Activated naive CD4-positive, alpha-beta T cell treated with Interleukin-2 at 50 U/mL for 16 hours (primary cell): ENCODE results near the gene PCDH9.

Source experiments
- DNase-seq: peaks from one replicate; pipeline ENCODE4 v3.0.0-alpha.2; 2020

Gene PCDH9

GRCh38 chr13:66875264-66875663 is 354.9 kb downstream of the PCDH9 start:
- DNase-seq = no peak

DNA sequence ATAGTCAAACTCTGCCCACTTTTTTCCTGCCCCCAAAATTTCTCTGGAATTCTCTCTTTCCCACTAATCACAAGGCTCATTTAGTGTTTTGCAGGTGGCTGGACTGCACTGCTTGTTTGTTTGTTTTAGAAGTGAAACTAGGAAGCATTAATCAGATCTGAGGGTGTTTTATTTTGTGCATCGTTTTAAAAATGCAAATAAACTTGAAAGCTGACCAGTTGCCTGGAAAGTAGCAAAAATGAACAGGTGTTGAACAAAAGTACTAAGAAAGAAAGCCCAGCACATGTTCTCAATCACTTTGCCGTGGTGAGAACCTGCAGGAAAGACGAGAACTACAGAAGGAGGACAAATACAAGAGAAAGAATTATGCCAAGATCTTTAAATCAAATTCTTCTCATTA is 365.5 kb downstream of the PCDH9 start:
- DNase-seq = no peak

DNA sequence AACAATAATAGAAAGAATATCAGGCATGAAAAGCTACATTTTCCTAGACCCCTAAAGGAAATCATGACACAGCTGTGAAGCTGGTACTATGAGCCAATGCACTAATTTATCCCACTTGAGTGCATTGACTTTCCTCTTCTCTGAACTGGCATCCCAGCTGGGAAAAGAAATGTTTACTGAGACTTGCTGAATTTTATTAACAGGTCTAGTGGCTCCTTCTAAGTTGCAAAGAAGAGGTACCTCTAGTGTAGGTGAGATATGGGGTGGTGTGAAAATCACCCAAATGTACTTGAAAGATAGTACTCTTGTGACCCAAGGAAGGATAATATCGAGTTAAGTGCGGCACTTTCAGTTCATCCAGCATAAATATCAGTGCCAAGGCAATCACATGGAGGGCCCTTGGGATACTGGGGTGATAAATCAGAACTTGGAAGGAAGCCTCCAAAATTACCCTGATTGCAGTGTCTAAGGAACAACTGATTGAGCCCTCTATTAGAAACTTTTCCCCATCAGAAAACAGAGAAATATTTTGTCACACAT is 369.2 kb downstream of the PCDH9 start:
- DNase-seq = no peak

DNA sequence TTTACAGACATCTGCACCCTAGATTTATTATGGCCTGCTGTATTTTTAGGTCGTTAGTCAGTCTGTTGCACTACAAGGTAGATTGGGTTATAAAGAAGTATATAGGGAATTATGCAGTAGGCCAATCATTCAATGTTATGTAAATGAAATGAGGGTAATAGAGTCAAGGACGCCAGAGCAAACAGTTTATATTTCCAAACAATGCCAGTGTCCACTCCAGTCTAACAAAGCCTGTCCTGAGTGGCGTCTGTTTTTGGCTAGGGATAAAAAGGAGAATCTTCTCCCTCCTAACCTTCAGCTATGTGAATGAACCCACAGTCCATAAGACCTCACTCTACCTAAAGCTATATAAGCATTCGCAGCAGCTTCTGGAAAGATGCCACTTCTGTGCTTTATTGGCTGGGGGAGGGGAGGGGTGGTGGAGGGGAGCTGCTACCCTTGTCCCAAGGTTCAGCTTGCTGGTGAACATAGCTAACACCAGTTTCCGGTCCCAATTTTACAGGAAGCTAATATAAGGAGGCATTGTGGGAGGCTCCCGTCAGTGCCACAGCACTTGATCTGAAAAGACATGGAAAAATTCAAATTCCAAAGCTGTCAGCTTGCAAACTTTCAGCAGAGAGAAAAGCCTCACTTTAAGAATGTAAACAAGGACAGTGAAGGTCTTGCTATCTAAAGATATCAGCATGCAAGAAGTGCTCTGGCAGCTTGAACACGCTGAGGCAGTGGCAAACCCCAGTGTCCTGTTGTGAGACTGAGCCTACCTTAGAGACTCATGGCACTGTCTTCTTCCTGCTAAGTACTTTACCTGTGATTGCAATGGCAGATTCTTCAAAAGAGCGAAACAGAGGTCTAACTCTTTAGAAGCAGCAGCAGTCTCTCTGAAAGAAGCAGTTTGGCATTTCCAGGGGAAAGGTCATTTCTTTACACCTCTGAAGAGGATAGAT is 369.9 kb downstream of the PCDH9 start:
- no peak for DNase-seq

GRCh38 chr13:66859078-66859477 is 371.1 kb downstream of the PCDH9 start:
- no peak for DNase-seq

DNA sequence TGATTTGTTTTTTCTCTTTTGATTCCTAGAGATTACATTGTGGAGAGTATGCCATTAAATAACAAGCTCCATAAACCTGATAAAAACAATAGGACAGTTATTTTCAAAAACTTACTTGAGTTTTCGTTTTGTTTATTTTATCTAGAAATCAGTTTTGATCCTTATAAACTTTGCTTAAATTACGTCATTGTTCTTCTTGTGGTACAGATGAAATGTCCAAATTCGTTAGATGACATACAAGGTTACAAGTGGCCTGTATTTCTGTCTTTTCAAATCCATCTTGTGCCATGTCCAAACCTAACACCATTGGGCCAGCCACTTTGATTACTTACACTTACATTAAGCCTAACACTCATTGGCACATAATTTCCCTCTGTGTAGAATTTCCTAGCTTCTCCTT is 372.0 kb downstream of the PCDH9 start:
- no peak for DNase-seq

- DNase-seq = no peak
These were observed 375.0 kb downstream of the PCDH9 start for GRCh38 chr13:66855131-66855530.

DNA sequence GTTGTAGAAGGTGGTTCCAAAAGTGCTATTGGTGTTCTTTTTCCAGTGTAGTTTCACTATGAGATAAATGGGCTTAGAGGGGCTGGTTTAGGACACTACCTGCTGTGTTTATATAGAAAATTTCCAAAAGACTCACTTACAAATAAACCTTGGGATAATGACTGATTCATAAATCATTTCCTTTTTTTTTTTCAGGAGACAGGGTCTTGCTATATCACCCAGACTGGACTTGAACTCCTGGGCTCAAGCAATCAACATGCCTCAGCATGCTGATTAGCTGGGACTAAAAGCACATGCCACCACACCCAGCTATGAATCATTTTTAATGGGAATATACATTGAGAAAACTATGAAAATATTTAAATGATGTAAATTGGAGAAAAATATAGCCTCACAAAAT is 376.6 kb downstream of the PCDH9 start:
- DNase-seq = no peak

GRCh38 chr13:66849706-66850105 is 380.4 kb downstream of the PCDH9 start:
- no peak for DNase-seq

GRCh38 chr13:66847541-66847940 is 382.6 kb downstream of the PCDH9 start:
- DNase-seq = no peak

DNA sequence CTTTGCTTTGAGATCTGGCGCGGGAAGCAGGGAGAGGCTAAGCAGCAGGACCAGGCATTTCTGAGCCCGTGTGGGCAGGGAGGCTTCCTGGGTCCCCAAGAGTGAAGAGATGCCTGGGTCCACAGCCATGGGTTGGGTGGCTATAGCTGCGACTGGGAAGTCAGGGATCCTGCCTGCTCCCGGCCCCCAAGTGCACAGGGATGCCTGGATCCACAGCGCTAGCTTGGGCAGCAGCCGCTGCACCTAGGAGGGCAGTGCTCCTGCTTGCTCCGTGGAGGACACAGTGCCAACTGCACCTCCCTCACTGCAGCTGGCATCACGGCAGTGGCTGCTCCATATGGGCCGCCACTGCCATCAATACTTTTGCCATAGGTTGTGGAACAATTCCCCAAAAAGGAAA is 384.7 kb downstream of the PCDH9 start:
- DNase-seq = no peak

GRCh38 chr13:66844933-66845332 is 385.2 kb downstream of the PCDH9 start:
- DNase-seq = no peak

DNA sequence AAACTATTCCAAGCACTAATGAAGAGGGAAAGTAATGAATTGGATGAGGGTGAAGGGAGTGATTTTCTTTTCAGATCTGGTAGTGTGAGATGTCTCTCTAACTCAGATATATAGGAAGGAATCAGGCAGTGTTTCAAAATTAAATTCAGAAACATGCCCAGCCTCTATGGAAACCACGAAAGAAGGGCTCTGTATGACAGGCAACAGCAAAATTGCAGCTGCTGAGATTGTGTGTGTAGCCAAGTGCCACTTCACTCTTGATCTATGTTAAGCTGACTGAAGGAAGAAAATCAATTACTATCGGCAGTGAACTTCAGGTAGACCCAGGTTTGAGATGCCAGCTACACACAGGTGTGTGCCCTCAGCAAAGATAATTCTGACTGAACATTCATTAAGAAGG is 387.4 kb downstream of the PCDH9 start:
- DNase-seq = no peak

- DNase-seq = no peak
These were observed 389.5 kb downstream of the PCDH9 start for GRCh38 chr13:66840621-66841020.

DNA sequence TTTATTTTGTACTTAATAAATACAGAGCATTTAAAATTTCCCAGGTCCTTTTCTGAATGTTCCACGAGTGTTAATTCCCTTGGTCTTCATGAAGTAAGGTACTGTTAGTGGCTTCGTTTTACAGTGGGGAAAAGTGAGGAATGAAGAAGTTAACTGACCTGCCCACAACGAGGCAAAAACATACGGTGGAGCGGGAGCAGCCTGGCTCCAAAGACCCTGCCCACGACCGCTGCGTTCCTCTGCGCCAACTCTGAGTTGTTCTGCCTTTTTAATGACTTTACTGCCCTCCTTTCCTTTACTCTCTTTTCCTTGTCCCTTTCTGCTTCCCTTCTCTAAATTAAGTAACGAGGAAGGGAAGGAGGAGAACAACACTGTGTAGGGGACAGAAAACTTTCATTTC is 392.9 kb downstream of the PCDH9 start:
- no peak for DNase-seq

DNA sequence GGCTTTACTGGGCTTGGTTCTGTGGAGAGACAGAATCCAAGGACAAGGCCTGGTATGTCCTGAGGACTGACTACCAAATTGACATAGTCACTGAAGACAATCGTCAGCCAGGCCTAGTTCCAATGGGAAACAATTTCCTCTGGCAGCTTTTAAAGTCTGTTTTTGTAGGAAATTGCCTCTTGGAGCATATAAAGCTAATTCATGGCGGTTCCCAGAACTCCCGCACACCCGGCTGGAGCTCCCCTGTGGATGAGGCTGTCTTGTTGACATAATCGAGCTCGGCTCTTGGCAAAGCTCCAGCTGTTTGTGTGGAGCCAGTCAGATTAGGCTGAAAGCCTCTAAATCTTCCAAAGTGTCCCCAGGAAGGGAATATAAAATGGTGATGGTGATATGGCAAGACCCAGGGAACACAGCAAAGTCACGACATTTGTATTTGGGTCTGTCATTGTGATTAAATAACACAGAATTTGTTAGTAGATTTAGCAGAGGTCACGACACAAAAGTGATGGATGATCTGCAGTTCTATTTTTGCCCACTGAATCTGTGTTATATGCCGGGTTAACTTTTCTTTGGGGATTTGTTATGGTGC is 395.0 kb downstream of the PCDH9 start:
- DNase-seq = no peak

DNA sequence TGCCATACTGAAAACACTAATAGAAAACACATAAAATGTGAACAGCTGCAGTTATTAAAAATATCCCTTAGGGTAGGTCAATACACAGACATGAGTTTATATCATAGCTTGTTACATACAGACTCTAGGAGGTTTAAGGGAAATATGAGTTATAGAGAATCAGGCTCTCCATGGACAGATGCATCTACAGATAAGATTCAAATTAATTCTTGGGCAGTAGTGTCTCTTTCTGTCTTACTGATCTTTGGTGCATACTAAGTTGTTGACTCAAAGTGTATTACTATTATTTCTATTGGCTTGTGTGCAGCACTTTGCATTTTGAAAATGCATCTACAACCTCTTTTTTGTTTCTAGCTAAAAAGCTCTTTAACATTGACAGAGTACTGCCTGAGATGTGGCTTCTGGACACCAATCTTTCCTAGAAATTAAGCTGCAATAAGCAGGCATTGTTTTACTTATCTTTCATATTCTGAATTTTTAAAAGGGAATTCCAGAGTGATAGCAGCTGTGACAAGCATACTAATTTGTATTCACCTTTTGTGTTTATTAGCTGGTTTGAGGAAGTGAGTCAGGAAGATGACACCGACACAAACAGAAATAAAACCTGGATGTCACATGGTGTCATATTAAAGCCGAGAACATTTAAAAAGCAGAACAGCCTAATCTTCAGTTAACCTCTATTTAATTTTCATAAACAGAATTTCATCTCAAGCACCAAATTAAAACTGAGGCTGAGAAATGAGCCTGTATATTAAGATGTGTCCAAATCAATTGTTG is 399.0 kb downstream of the PCDH9 start:
- no peak for DNase-seq

- no peak for DNase-seq
These were observed 400.3 kb downstream of the PCDH9 start for GRCh38 chr13:66829803-66830202.

DNA sequence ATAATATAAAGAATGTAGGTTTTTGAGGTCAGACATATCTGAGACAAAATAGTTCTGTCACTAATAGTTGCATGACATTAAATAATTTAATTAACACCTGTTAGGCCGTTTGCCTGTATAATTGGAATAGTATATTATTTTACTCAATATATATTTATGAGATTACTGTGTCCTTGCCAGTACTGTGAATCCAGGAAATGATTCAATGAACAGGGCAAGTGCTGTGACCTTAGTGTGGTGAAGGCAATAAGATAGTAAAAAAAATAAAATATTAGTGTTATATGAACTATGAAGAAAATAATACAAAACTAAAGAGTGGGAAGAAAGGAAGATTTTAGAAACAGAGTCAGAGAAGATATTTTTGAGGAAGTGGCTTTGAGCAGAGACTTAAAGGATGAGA is 403.7 kb downstream of the PCDH9 start:
- no peak for DNase-seq

DNA sequence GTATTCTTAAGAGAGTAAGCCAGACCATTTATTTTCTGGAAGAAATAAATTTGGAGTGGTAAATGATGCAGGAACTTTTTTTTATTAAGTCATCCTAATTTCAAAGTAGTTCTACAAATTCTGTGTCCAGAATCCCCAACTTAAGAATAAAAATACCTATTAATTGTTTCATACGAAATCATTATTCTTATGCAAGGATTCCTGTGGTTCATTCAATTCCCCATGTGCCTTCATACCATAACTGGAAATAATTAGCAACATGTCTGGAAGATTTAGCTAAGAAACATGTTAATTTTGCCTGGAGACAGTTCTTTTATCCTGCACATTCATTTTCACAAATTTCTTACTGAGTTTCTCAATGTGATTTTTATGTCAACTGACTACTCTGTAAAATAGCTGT is 408.6 kb downstream of the PCDH9 start:
- no peak for DNase-seq

DNA sequence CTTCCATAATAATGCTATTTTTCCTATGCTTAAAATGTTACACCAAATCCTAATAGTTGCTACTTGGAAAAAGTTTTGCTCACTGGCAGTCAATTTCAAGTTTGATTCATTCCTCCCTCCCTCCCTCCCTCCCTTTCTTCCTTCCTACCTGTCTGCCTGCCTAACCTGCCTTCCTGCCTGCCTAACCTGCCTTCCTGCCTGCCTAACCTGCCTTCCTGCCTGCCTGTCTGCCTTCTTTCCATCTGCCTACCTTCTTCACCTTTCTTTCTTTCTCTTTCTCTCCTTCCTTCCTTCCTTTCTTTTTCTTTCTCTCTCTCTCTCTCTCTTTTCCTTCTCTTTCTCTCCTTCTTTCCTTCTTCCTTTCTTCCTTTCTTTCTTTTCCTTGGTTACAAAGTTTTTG is 418.7 kb downstream of the PCDH9 start:
- DNase-seq = no peak

GRCh38 chr13:66809485-66809884 is 420.7 kb downstream of the PCDH9 start:
- no peak for DNase-seq

GRCh38 chr13:66807251-66807650 is 422.9 kb downstream of the PCDH9 start:
- no peak for DNase-seq

DNA sequence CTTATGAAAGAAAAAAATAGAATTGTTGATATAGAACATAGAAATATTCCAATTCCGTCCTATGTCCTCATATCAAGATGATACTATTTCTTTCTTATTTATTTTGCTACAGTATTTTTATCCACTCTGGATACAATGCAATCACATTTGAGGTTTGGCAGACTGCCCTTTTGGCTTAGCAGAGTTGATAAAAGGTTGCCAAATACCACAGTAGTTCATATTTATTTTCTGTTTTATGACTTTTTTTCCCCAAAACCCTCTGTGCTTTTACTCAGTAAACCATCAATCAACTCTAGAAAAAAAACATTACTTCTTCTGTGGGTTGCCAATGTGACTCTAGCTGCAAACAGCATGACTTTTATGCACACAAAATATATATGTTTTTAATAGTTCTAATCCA is 424.5 kb downstream of the PCDH9 start:
- no peak for DNase-seq
